ENCODE results near the gene IL19. TPM values are rescaled to one million over a fixed set of nuclear protein-coding genes. Genes with fewer than 3 reads are reported as not detected.
A peak's percentile ranks its signal among the peaks of the same experiment; 100 is the strongest.

The IL19 gene
- total and polyA plus RNA-seq, 4 donors = not detected

GRCh38 chr1:206729050-206729449, 41.5 kb upstream of the IL19 start:
- peaks cover 5% of the 10 kb centered on the region for H3K4me1 ChIP-seq (ENCODE audit: control insufficient read depth, insufficient read depth, low read length)
- no peaks in the 10 kb centered on the region for H3K27me3 ChIP-seq (ENCODE audit: control insufficient read depth, insufficient read depth, low read length)
- no peaks in the 10 kb centered on the region for H3K9me3 ChIP-seq (ENCODE audit: control insufficient read depth, insufficient read depth, low read length)
- H3K4me3 ChIP-seq (ENCODE audit: low read depth, low read length) = no peak overlapping the region
- peaks cover 55% of the 10 kb centered on the region for H3K36me3 ChIP-seq (ENCODE audit: control insufficient read depth, insufficient read depth, low read length)
- H3K27ac ChIP-seq (ENCODE audit: low read depth, low read length) = no peak overlapping the region
- no peak for DNase-seq (ENCODE audit: low read depth in 4 of 6, low spot score in 6 of 6)
- 99% methylated on average over 6 of the region's 6 CpGs for WGBS (ENCODE audit: insufficient coverage)

GRCh38 chr1:206729507-206729906, 41.1 kb upstream of the IL19 start:
- peaks cover 5% of the 10 kb centered on the region for H3K4me1 ChIP-seq (ENCODE audit: control insufficient read depth, insufficient read depth, low read length)
- peaks cover 58% of the 10 kb centered on the region for H3K36me3 ChIP-seq (ENCODE audit: control insufficient read depth, insufficient read depth, low read length)
- no peaks in the 10 kb centered on the region for H3K27me3 ChIP-seq (ENCODE audit: control insufficient read depth, insufficient read depth, low read length)
- no peak overlapping the region for H3K27ac ChIP-seq (ENCODE audit: low read depth, low read length)
- H3K9me3 ChIP-seq (ENCODE audit: control insufficient read depth, insufficient read depth, low read length) = no peaks in the 10 kb centered on the region
- 100% methylated on average over 3 of the region's 3 CpGs for WGBS (ENCODE audit: insufficient coverage)
- DNase-seq (ENCODE audit: low read depth in 4 of 6, low spot score in 6 of 6) = no peak
- no peak overlapping the region for H3K4me3 ChIP-seq (ENCODE audit: low read depth, low read length)

DNA sequence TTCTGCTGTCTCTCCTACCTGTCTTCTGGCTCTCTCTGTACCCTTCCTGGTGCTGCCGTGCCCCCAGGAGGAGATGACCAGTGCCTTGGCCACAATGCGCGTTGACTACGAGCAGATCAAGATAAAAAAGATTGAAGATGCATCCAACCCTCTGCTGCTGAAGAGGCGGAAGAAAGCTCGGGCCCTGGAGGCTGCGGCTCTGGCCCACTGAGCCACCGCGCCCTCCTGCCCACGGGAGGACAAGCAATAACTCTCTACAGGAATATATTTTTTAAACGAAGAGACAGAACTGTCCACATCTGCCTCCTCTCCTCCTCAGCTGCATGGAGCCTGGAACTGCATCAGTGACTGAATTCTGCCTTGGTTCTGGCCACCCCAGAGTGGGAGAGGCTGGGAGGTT, 38.1 kb upstream of the IL19 start:
- DNase-seq (ENCODE audit: low read depth in 4 of 6, low spot score in 6 of 6) = no peak
- no peak overlapping the region for H3K4me3 ChIP-seq (ENCODE audit: low read depth, low read length)
- peaks cover 5% of the 10 kb centered on the region for H3K4me1 ChIP-seq (ENCODE audit: control insufficient read depth, insufficient read depth, low read length)
- no peaks in the 10 kb centered on the region for H3K27me3 ChIP-seq (ENCODE audit: control insufficient read depth, insufficient read depth, low read length)
- H3K9me3 ChIP-seq (ENCODE audit: control insufficient read depth, insufficient read depth, low read length) = no peaks in the 10 kb centered on the region
- peaks cover 69% of the 10 kb centered on the region for H3K36me3 ChIP-seq (ENCODE audit: control insufficient read depth, insufficient read depth, low read length)
- 97% methylated on average over 8 of the region's 11 CpGs for WGBS (ENCODE audit: insufficient coverage)
- H3K27ac ChIP-seq (ENCODE audit: low read depth, low read length) = no peak overlapping the region

- no peaks in the 10 kb centered on the region for H3K27me3 ChIP-seq (ENCODE audit: control insufficient read depth, insufficient read depth, low read length)
- peaks cover 2% of the 10 kb centered on the region for H3K4me1 ChIP-seq (ENCODE audit: control insufficient read depth, insufficient read depth, low read length)
- no peak for DNase-seq (ENCODE audit: low read depth in 4 of 6, low spot score in 6 of 6)
- 87% methylated on average over 6 of the region's 11 CpGs for WGBS (ENCODE audit: insufficient coverage)
- peaks cover 69% of the 10 kb centered on the region for H3K36me3 ChIP-seq (ENCODE audit: control insufficient read depth, insufficient read depth, low read length)
- no peak overlapping the region for H3K4me3 ChIP-seq (ENCODE audit: low read depth, low read length)
- no peak overlapping the region for H3K27ac ChIP-seq (ENCODE audit: low read depth, low read length)
- H3K9me3 ChIP-seq (ENCODE audit: control insufficient read depth, insufficient read depth, low read length) = no peaks in the 10 kb centered on the region
These were observed 37.6 kb upstream of the IL19 start for GRCh38 chr1:206732992-206733391.

DNA sequence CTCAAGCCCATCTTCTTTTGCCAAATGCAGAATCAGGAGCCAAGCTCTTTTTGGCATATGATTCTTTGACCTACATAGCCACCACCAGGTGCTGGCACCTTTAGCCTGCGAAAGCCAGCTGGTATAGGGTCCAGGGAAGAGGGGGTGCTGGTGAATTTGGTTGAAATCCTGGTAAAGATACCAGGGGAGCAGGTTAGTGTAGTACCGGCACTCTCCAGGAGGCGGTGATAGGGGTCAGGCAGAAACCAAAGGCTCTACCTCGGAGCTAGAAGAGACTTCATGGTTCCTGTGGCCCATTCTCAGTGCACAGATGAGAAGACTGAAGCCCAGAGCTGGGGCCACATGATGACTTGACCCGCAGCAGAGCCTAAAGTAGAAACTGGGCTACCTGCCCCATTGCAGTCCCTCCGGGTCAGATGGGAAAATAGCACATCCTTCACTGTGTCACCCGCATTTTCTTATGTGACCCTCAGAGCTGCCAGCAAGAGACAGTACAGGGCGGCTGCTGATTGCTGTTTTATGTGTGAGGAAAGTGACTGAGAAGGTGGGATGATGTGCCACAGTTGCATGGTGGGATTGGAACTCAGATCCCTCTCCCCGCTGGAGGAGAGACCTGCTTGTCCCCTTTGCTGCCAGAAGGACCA, 36.0 kb upstream of the IL19 start:
- Histone ChIP-seq H3K4me3 (ENCODE audit: low read depth, low read length) (no peak overlapping the region), H3K9me3 (ENCODE audit: control insufficient read depth, insufficient read depth, low read length) (no peaks in the 10 kb centered on the region), H3K27ac (ENCODE audit: low read depth, low read length) (no peak overlapping the region), H3K4me1 (ENCODE audit: control insufficient read depth, insufficient read depth, low read length) (no peaks in the 10 kb centered on the region), H3K36me3 (ENCODE audit: control insufficient read depth, insufficient read depth, low read length) (peaks cover 57% of the 10 kb centered on the region), H3K27me3 (ENCODE audit: control insufficient read depth, insufficient read depth, low read length) (no peaks in the 10 kb centered on the region)
- 67% methylated on average over 8 of the region's 9 CpGs for WGBS (ENCODE audit: insufficient coverage)
- peak in 2 of 6 donors; percentile 24 to 31 for DNase-seq (ENCODE audit: low read depth in 4 of 6, low spot score in 6 of 6)

DNA sequence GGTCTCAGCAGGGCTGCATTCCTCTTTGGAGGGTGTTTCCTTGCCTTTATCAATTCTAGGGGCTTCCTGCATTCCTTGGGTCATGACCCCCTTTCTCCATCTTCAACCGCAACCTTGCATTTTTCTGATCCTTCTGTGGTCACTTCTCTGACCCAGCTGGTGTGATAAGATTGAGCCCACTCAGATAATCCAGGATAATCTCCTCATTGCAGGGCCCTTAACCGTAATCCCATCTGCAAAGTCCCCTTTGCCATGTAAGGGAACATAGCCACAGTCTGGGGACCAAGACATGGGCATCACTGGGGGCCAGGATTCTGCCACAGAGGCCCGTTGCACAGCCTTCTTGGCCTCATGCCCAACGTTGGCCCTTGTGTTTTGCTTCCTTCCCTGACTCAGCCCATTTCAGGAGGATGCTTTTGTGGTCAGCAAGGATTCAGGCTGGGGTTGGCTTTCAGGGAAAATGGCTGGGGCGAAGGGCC, 35.0 kb upstream of the IL19 start:
- H3K9me3 ChIP-seq (ENCODE audit: control insufficient read depth, insufficient read depth, low read length) = no peaks in the 10 kb centered on the region
- no peaks in the 10 kb centered on the region for H3K27me3 ChIP-seq (ENCODE audit: control insufficient read depth, insufficient read depth, low read length)
- H3K27ac ChIP-seq (ENCODE audit: low read depth, low read length) = no peak overlapping the region
- WGBS (ENCODE audit: insufficient coverage) = 80% methylated on average over 4 of the region's 5 CpGs
- H3K4me1 ChIP-seq (ENCODE audit: control insufficient read depth, insufficient read depth, low read length) = no peaks in the 10 kb centered on the region
- H3K4me3 ChIP-seq (ENCODE audit: low read depth, low read length) = no peak overlapping the region
- DNase-seq (ENCODE audit: low read depth in 4 of 6, low spot score in 6 of 6) = peak in 1 of 6 donors; percentile 18
- peaks cover 47% of the 10 kb centered on the region for H3K36me3 ChIP-seq (ENCODE audit: control insufficient read depth, insufficient read depth, low read length)

GRCh38 chr1:206736878-206737728, 33.5 kb upstream of the IL19 start:
- Histone ChIP-seq H3K9me3 (ENCODE audit: control insufficient read depth, insufficient read depth, low read length) (no peaks in the 10 kb centered on the region), H3K27me3 (ENCODE audit: control insufficient read depth, insufficient read depth, low read length) (no peaks in the 10 kb centered on the region), H3K4me1 (ENCODE audit: control insufficient read depth, insufficient read depth, low read length) (no peaks in the 10 kb centered on the region), H3K27ac (ENCODE audit: low read depth, low read length) (no peak overlapping the region), H3K4me3 (ENCODE audit: low read depth, low read length) (no peak overlapping the region), H3K36me3 (ENCODE audit: control insufficient read depth, insufficient read depth, low read length) (peaks cover 32% of the 10 kb centered on the region)
- 91% methylated on average over 14 of the region's 14 CpGs for WGBS (ENCODE audit: insufficient coverage)
- DNase-seq (ENCODE audit: low read depth in 4 of 6, low spot score in 6 of 6) = no peak

DNA sequence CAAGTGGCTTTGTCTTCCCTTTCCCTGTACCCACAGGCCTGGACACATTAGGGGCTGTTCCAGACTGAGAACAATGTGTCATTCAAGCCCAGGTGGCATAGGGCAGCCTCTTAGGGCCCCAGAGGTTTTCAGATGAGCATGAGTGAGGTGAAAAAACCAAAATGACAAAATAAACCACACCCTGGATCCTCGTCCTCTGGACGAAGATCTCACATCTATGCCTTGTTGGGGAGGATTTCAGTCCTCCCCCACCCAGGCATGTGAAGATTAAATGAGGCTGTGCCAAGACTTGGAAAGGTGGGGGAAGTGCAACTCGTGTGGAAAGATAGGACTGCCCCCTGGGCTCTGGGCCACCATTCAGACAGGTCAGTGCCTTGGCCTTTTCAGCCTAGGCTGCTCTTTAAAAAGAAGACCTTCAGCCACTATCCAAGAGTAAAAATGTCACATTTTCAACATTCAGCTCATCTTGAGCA, 32.8 kb upstream of the IL19 start:
- no peaks in the 10 kb centered on the region for H3K9me3 ChIP-seq (ENCODE audit: control insufficient read depth, insufficient read depth, low read length)
- H3K27me3 ChIP-seq (ENCODE audit: control insufficient read depth, insufficient read depth, low read length) = no peaks in the 10 kb centered on the region
- WGBS (ENCODE audit: insufficient coverage) = 25% methylated on average over 1 of the region's 3 CpGs
- peaks cover 26% of the 10 kb centered on the region for H3K36me3 ChIP-seq (ENCODE audit: control insufficient read depth, insufficient read depth, low read length)
- no peak for DNase-seq (ENCODE audit: low read depth in 4 of 6, low spot score in 6 of 6)
- H3K4me1 ChIP-seq (ENCODE audit: control insufficient read depth, insufficient read depth, low read length) = no peaks in the 10 kb centered on the region
- H3K27ac ChIP-seq (ENCODE audit: low read depth, low read length) = no peak overlapping the region
- no peak overlapping the region for H3K4me3 ChIP-seq (ENCODE audit: low read depth, low read length)

- peaks cover 18% of the 10 kb centered on the region for H3K36me3 ChIP-seq (ENCODE audit: control insufficient read depth, insufficient read depth, low read length)
- H3K9me3 ChIP-seq (ENCODE audit: control insufficient read depth, insufficient read depth, low read length) = no peaks in the 10 kb centered on the region
- no peak overlapping the region for H3K4me3 ChIP-seq (ENCODE audit: low read depth, low read length)
- no peaks in the 10 kb centered on the region for H3K4me1 ChIP-seq (ENCODE audit: control insufficient read depth, insufficient read depth, low read length)
- no peak for DNase-seq (ENCODE audit: low read depth in 4 of 6, low spot score in 6 of 6)
- no peak overlapping the region for H3K27ac ChIP-seq (ENCODE audit: low read depth, low read length)
- H3K27me3 ChIP-seq (ENCODE audit: control insufficient read depth, insufficient read depth, low read length) = no peaks in the 10 kb centered on the region
- 67% methylated on average over 1 of the region's 3 CpGs for WGBS (ENCODE audit: insufficient coverage)
These were observed 31.9 kb upstream of the IL19 start for GRCh38 chr1:206738370-206739366.
